ENCODE data around the gene SDCCAG8.

Gene SDCCAG8

DNA sequence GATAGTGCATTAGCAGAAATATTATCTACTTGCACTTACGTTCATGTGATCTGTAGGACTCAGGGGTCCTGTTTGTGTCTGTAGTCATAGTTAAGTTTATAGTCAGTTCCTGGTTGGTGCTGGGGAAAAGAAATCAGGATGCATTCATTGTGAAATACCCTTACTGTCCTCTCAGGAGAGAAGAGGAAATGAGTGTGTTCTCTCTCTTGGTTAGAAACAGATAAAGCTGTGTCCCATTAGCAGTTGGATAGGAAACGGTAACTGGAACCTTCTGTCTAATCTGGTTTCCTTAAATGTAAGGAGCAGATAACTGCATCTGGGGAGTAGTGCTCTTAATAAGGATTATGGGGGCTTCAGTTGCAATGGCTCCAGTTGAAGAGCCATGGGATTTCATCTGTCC is 8.9 kb downstream of the SDCCAG8 start:
- peak in 1 of 2 experiments; percentile 8 for DNase-seq
- TF ChIP-seq POLR2A (IDR thresholded peaks at IDR 0.05; ENCODE audit: low read length) (no peak), GATA1 (IDR thresholded peaks at IDR 0.05; ENCODE audit: low read depth, low read length) (no peak)

DNA sequence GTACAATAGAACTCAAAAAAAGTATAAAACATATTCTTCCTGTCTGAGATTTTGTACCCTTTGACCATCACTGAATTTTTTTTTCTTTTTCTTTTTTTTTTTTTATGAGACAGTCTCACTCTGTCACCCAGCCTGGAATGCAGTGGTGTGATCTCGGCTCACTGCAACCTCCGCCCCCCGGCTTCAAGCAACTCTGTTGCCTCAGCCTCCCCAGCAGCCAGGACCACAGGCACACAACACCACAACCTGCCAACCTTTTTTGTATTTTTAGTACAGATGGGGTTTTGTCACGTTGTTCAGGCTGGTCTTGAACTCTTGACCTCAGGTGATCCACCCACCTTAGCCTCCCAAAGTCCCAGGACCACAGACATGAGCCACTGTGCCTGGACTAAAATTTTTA is 10.4 kb downstream of the SDCCAG8 start:
- DNase-seq: no peak
- TF ChIP-seq GATA1 (IDR thresholded peaks at IDR 0.05; ENCODE audit: low read depth, low read length) (no peak), POLR2A (IDR thresholded peaks at IDR 0.05; ENCODE audit: low read length) (no peak)

DNA sequence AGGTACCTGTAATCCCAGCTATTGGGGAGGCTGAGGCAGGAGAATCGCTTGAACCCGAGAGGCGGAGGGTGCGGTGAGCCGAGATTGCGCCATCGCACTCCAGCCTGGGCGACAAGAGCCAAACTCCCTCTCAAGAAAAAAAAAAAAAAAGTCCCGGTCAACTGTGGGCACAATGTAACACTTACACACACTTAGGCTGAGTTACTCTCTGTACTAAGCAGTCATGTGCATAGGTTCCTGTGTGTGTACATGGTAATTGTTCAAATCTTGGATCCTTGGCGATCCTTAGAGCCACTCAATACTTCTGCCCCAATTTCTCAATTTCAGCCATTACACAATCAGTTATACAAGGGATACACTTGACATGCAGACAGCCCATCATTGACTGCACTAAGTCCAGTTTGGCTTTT is 11.6 kb downstream of the SDCCAG8 start:
- no peak for DNase-seq
- no peak for TF ChIP-seq POLR2A (IDR thresholded peaks at IDR 0.05; ENCODE audit: low read length)
- TF ChIP-seq GATA1 (IDR thresholded peaks at IDR 0.05; ENCODE audit: low read depth, low read length): no peak

DNA sequence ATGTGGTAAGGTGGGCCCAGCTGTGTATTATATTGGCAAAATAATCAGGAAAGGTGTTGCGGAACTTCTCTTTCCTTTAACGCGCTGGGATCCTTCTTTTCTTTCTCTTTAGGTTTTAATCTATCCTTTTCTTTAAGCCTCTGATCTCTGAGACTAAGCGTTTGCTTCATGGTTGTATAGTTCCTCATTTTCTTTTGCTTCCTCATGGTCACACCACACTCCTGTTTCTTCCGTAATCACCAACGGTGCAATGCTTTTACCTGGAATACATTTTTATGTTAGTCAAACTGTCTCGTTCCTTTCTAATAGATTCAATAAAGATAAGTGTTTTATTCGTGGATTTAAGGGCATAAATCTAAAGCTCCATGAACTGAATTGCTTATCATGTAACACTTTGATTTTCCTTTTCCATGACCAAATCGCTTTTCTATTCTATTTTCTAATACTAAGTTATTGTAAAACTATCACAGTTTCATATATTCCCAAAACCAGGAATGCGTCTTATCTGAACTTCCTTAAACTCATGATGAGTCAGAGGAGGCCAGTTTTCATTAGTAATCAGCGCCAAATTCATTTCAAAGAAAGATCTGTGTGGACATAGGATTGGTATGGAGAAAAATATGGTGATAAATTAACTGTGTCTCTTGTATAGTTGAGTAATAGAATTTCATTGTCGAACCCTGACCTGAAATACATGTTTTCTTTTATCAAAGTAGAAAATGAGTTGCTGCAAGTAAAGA is 12.2 kb downstream of the SDCCAG8 start:
- no peak for TF ChIP-seq POLR2A (IDR thresholded peaks at IDR 0.05; ENCODE audit: low read length)
- TF ChIP-seq GATA1 (IDR thresholded peaks at IDR 0.05; ENCODE audit: low read depth, low read length): no peak
- DNase-seq: no peak

DNA sequence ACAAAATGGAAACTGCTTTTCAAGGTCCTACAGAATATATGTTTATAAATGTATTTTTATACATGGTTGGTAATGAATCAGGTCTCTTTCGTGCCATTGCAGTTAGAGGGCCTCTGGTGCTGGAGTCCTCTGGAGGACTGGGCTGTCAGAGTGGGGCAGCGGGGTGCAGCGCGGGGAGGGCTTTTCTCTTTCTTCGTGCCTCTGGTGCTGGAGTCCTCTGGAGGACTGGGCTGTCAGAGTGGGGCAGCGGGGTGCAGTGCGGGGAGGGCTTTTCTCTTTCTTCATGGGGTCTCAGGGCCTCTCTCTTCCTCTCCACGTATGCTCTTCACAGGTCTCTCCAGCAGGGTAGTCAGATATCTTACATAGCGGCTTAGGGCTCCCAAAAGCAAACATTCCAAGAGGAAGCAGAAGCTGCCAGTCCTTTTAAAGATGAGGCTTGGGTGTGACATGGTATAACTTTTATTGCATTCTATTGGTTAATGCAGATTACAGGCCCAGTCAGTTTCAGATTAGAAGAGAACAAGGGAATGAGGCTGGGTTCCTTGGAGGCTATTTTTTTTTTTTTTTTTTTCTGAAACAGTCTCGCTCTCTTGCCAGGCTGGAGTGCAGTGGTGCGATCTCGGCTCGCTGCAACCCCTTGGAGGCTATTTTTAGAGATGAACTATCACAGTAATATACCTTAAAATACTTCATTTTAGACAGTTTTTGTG is 13.1 kb downstream of the SDCCAG8 start:
- DNase-seq: no peak

DNA sequence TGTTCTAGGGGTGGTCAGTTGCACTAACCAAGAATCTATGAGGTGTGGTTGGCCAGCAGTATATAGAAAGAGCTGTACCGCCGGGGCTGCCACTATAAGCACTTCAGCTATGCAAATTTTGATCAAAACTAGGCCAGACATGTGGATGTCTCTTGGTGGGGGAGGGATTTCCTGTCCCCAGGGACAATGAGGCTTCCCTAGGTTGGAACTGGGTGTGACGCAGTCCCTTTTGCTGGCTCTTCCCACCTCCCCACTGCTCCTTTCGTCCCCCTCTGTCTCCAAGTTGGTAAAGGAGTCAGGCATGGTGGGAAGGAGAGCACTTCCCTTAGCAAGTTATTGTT is 13.6 kb downstream of the SDCCAG8 start:
- TF ChIP-seq GATA1 (IDR thresholded peaks at IDR 0.05; ENCODE audit: low read depth, low read length) (no peak), POLR2A (IDR thresholded peaks at IDR 0.05; ENCODE audit: low read length) (no peak)
- no peak for DNase-seq

More for the DNA sequence above, 13.1 kb downstream of the SDCCAG8 start:
- no peak for TF ChIP-seq POLR2A (IDR thresholded peaks at IDR 0.05; ENCODE audit: low read length)
- no peak for TF ChIP-seq GATA1 (IDR thresholded peaks at IDR 0.05; ENCODE audit: low read depth, low read length)

DNA sequence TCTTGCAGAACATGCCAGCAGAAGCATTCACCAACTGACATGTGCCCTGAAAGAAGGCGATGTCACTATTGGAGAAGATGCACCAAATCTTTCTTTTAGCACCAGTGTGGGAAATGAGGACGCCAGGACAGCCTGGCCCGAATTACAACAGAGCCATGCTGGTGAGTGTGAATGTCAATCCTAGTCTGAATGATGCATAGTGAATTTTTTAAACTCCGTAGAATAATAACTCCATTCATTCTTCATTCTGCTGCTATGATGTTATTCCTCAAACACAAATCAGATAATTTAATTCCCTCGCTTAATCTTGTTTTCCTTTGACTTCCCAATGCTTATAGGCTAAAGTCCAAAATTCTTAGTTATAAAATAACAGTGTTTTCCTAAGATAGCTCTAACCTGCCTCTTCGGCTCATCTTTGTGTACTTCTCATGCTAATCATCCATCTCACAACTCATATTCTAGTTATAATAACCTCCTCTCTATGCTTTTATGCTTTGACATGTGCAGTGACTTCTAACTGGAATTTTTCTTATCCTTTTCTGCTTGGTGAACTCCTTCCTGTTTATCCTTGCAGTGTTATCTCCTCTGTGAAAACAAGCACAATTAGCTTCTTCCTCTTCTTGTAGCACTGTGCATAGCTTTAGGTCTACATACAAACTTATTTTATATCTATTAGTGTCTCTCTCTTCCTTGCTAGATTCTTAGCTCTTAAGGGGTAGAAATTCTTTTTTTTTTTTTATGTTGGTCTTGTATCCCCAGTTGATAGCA is 14.4 kb downstream of the SDCCAG8 start:
- TF ChIP-seq POLR2A (IDR thresholded peaks at IDR 0.05; ENCODE audit: low read length) (no peak), GATA1 (IDR thresholded peaks at IDR 0.05; ENCODE audit: low read depth, low read length) (no peak)
- DNase-seq: no peak

DNA sequence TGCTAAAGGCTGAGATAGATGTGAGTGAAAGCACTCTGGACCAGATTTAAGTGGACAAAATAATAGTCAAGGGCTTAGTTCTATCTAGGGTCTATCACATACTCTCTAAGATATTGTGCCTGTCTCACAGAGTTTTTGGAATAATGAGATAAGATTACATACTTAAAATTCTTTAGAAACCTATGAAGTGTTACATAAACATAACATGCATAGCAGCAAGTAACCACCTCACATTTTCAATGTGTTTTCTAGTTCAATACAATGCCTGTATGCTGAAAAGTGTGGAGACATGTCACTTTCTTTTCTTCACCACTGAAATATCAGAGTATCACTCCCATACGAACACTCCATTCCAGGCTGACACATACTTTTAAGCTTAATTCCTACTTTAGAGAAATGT is 16.2 kb downstream of the SDCCAG8 start:
- TF ChIP-seq GATA1 (IDR thresholded peaks at IDR 0.05; ENCODE audit: low read depth, low read length) (no peak), POLR2A (IDR thresholded peaks at IDR 0.05; ENCODE audit: low read length) (no peak)
- DNase-seq: no peak

DNA sequence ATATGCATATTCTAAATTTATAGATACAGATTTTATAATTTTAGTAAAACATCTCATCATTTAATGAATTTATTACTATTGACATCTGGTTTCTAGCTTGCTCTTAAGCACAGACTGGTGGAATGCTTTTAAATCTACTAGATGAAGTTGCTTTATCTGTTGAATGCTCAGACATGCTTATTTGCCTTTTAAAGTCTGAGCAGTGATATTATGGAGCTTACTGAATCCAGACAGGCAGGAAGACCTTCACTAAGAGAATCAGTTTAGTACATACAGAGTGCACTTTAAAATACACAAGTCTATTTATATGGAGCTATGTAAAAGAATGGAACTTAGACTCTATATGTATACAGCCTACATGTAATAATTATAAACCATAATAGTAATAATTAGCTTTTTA is 16.6 kb downstream of the SDCCAG8 start:
- TF ChIP-seq POLR2A (IDR thresholded peaks at IDR 0.05; ENCODE audit: low read length) (no peak), GATA1 (IDR thresholded peaks at IDR 0.05; ENCODE audit: low read depth, low read length) (no peak)
- no peak for DNase-seq

DNA sequence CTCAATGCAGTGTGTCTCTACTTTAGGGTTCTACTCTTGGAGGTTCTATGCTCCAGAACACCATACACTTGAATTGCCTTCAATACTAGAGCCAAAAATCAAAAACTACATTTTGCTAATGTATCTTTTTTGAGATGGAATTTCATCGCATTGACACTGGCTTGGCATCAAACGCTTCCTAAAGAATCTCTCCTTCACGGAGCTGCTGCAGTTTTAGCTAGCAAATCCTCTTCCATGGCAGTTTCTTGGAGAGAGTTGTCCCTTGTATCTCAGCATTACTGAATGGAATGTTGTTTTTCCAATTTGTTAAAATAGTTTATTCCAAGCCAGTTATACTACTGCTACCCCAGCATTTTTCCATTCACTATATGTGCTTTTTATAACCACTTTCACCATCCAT is 17.7 kb downstream of the SDCCAG8 start:
- no peak for TF ChIP-seq POLR2A (IDR thresholded peaks at IDR 0.05; ENCODE audit: low read length)
- no peak for TF ChIP-seq GATA1 (IDR thresholded peaks at IDR 0.05; ENCODE audit: low read depth, low read length)
- DNase-seq: no peak

DNA sequence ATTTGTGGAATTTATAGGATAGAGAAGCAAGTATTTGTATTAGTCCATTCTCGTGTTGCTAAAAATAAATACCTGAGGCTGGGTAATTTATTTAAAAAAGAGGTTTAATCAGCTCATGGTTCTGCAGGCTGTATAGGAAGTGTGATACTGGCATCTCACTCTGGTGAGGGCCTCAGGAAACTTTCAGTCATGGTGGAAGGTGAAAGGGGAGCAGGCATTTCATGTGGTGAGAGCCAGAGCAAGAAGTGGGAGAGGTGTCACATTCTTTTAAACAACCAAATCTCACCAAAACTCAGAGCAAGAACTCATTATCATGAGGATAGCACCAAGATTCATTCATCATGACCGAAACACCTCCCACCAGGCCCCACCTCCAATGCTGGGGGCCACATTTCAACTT is 18.1 kb downstream of the SDCCAG8 start:
- no peak for TF ChIP-seq GATA1 (IDR thresholded peaks at IDR 0.05; ENCODE audit: low read depth, low read length)
- no peak for TF ChIP-seq POLR2A (IDR thresholded peaks at IDR 0.05; ENCODE audit: low read length)
- no peak for DNase-seq

DNA sequence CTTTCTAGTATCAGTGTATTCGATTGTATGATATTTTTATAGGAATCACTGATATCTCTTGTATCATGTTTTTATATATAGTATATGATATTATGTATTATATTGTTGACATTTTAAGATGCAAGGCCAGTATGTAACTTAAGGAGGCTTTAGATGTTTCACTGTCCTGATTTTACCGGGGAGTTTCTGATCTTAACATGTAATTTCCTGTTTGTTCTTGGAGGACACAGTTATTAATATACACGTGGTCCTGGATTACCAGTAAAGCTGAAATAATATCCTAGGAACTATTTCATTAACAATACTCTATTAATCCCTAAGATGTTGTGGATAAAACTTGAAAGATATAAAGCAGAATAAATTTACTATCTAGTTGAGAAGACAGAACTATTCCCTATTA is 19.5 kb downstream of the SDCCAG8 start:
- DNase-seq: no peak
- no peak for TF ChIP-seq GATA1 (IDR thresholded peaks at IDR 0.05; ENCODE audit: low read depth, low read length)
- TF ChIP-seq POLR2A (IDR thresholded peaks at IDR 0.05; ENCODE audit: low read length): no peak

DNA sequence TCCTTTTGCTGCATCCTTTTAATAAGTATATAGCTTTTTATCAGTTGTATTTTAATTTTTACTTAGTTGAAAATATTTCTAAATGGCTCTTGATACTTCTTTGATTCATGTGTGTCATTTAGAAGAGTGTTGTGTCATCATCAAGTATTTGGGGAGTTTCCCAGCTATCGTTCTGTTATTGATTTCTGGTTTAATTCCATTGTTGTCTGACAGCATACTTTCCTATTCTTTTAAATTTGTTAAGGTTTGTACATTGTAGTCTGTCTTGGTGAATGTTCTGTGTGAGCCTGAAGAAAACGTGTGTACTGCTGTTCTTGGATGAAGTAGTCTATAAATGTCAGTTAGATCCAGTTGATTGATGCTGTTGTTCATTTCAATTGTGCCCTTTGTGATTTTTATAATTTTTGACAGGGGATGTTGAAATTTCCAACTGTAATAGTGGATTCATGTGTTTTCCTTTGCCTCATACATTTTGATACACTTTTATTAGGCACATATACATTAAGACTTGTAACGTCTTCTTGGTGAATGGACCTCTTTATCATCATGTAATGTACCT is 24.8 kb downstream of the SDCCAG8 start:
- DNase-seq: no peak
- TF ChIP-seq GATA1 (IDR thresholded peaks at IDR 0.05; ENCODE audit: low read depth, low read length) (no peak), POLR2A (IDR thresholded peaks at IDR 0.05; ENCODE audit: low read length) (no peak)

DNA sequence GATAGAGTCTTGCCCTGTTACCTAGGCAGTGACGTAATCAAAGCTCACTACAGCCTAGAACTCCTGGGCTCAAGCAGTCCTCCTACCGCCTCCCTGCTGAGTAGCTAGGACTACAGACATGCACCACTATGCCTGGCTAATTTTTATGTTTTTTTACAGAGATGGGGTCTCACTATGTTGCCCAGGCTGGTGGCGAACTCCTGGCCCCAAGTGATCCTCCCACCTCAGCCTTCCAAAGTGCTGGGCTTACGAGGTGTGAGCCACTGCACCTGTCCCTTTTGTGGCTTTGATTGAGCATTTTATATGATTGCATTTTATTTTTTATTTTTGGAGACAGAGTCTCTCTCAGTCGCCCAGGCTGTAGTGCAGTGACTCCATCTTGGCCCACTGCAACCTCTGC is 25.8 kb downstream of the SDCCAG8 start:
- TF ChIP-seq GATA1 (IDR thresholded peaks at IDR 0.05; ENCODE audit: low read depth, low read length) (no peak), POLR2A (IDR thresholded peaks at IDR 0.05; ENCODE audit: low read length) (no peak)
- no peak for DNase-seq

Data from erythroblast (primary cell).